Measurements from ENCODE around the gene CNTF.

GRCh38 chr11:58622344-58622743 lies at the start of gene CNTF:
- TF ChIP-seq POLR2A (IDR thresholded peaks at IDR 0.05; ENCODE audit: low read depth, low read length) (no peak), POLR2AphosphoS5 (IDR thresholded peaks at IDR 0.05; ENCODE audit: low read depth, low read length) (0 out of 2 replicates have a peak, but pooled peaks have one; percentile 40), TAF1 (IDR thresholded peaks at IDR 0.05; ENCODE audit: borderline replicate concordance, low read depth, low read length) (no peak)

Measured in GM12892 (cell line).